Measurements from ENCODE around the gene CTCFL. TPM values are rescaled to one million over a fixed set of nuclear protein-coding genes. Genes with fewer than 3 reads are reported as not detected.

The CTCFL gene
- total and polyA plus RNA-seq, 2 donors (not counting 3 experiments of a cell fraction or from before 2014, with no cell fraction given), result not detected

- BruUV-seq (replicated peaks), result no TSS peak
Measured at GRCh38 chr20:57460781-57461465, 64.0 kb downstream of the CTCFL start.

More at GRCh38 chr20:57460781-57461465, 64.0 kb downstream of the CTCFL start:
- Histone ChIP-seq H3K79me2 (ENCODE audit: control insufficient read depth, insufficient read depth, low read length) (no peaks in the 10 kb centered on the region), H3K27ac (ENCODE audit: insufficient read depth, low read depth, low read length) (no peak overlapping the region), H2AFZ (ENCODE audit: low read depth, low read length) (no peak overlapping the region), H3K4me2 (ENCODE audit: insufficient read depth, low read length) (no peak overlapping the region), H3K9me3 (replicated peaks; ENCODE audit: control insufficient read depth, insufficient read depth, low read length) (no peaks in the 10 kb centered on the region), H3K9me1 (replicated peaks; ENCODE audit: control insufficient read depth, extremely low read depth, insufficient read depth, low read length) (no peaks in the 10 kb centered on the region), H3K4me1 (ENCODE audit: control insufficient read depth, extremely low read depth, insufficient read depth, low read length) (no peaks in the 10 kb centered on the region), H4K20me1 (replicated peaks; ENCODE audit: control insufficient read depth, extremely low read depth, insufficient read depth, low read length) (no peaks in the 10 kb centered on the region), H3K36me3 (ENCODE audit: control insufficient read depth in 2 of 2, extremely low read depth in 1 of 2, insufficient read depth in 2 of 2, low read length in 2 of 2) (no peaks in the 10 kb centered on the region), H3K27me3 (ENCODE audit: control insufficient read depth in 2 of 2, insufficient read depth in 2 of 2, low read length in 2 of 2) (no peaks in the 10 kb centered on the region), H3K4me3 (replicated peaks in 1 of 3; ENCODE audit: insufficient read depth in 1 of 3, low read depth in 1 of 3, low read length in 3 of 3) (no peak overlapping the region), H3K9ac (replicated peaks; ENCODE audit: extremely low read depth, insufficient read depth, low read length) (no peak overlapping the region)
- TF ChIP-seq POLR2A (IDR thresholded peaks at IDR 0.05; ENCODE audit: low read depth, low read length) (no peak), MYC (IDR thresholded peaks at IDR 0.05; ENCODE audit: low read depth, low read length) (no peak), MAX (IDR thresholded peaks at IDR 0.05; ENCODE audit: insufficient read depth, insufficient read length) (no peak), EZH2 (IDR thresholded peaks at IDR 0.05; ENCODE audit: borderline replicate concordance, low read depth, low read length, severe bottlenecking) (no peak), POLR2AphosphoS5 (IDR thresholded peaks at IDR 0.05; ENCODE audit: insufficient read depth, low read depth, low read length) (no peak), FOS (IDR thresholded peaks at IDR 0.05; ENCODE audit: borderline replicate concordance, insufficient read depth, low read length) (no peak), GATA2 (IDR thresholded peaks at IDR 0.05; ENCODE audit: insufficient read depth, insufficient read length, low read depth, low read length) (no peak), JUN (IDR thresholded peaks at IDR 0.05; ENCODE audit: borderline replicate concordance, insufficient read depth, insufficient read length, low read depth) (no peak)
- TF ChIP-seq, protein P1, sequence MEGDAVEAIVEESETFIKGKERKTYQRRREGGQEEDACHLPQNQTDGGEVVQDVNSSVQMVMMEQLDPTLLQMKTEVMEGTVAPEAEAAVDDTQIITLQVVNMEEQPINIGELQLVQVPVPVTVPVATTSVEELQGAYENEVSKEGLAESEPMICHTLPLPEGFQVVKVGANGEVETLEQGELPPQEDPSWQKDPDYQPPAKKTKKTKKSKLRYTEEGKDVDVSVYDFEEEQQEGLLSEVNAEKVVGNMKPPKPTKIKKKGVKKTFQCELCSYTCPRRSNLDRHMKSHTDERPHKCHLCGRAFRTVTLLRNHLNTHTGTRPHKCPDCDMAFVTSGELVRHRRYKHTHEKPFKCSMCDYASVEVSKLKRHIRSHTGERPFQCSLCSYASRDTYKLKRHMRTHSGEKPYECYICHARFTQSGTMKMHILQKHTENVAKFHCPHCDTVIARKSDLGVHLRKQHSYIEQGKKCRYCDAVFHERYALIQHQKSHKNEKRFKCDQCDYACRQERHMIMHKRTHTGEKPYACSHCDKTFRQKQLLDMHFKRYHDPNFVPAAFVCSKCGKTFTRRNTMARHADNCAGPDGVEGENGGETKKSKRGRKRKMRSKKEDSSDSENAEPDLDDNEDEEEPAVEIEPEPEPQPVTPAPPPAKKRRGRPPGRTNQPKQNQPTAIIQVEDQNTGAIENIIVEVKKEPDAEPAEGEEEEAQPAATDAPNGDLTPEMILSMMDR (IDR thresholded peaks at IDR 0.05; ENCODE audit: extremely low read depth in 1 of 2, insufficient read depth in 1 of 2, low read depth in 1 of 2, low read length in 2 of 2), result no peak
- dilution Hi-C loops (cut with MboI; ENCODE audit: extremely low pct_ligation_motif_present, low sequenced_read_pairs), result no loop called here
- ChIA-PET CTCF (no interaction called here), POLR2A (no interaction called here)
- no peak for FAIRE-seq
- no peak for DNase-seq (ENCODE audit: low read depth, low spot score)
- intact Hi-C loops (cut with micrococcal nuclease), result no loop called here

Data from endothelial cell of umbilical vein (primary cell).